ENCODE measurements around the gene SGCA. TPM values are rescaled to one million over a fixed set of nuclear protein-coding genes. Genes with fewer than 3 reads are reported as not detected.

The SGCA gene
- total RNA-seq, 6 experiments from 2014 or later, result 0.28 to 0.91 (median 0.76) TPM

DNA sequence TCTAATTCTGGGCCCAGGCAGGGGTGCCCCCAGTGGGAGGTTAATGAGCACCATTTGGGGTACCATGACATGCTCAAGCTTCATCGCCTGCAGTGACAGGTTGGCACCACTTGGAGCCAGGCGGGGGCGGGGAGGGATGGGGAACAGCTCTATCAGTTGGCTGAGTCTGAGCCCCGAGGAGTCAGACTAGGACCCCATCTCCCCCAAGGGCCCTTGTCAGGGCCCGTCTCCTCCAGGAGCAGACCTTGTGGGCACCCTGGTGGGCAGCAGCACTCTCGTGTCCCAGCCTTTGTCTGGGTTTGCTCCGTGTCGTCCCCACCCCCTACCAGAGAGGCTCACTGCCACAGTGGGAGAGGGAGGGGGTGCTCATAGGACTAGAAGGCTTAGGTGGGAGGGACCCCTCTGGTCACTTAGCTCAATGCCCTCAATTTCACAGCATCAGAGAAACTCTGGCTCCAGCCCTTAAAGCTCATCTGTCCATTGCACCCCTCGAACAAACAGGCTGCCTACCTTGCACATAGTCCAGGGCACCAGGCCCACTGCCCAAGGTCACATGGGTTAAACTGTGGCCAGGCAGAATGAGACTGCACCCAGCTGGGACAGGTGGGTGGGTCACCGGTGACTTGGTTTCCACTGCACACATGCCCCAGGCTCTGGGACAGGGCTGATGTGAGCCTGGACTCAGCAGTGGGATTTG lies 19.4 kb upstream of the SGCA start:
- peak overlapping the region; percentile 94 for H3K4me3 Mint-ChIP-seq
- DNase-seq, result no peak
- TF ChIP-seq, protein P1, sequence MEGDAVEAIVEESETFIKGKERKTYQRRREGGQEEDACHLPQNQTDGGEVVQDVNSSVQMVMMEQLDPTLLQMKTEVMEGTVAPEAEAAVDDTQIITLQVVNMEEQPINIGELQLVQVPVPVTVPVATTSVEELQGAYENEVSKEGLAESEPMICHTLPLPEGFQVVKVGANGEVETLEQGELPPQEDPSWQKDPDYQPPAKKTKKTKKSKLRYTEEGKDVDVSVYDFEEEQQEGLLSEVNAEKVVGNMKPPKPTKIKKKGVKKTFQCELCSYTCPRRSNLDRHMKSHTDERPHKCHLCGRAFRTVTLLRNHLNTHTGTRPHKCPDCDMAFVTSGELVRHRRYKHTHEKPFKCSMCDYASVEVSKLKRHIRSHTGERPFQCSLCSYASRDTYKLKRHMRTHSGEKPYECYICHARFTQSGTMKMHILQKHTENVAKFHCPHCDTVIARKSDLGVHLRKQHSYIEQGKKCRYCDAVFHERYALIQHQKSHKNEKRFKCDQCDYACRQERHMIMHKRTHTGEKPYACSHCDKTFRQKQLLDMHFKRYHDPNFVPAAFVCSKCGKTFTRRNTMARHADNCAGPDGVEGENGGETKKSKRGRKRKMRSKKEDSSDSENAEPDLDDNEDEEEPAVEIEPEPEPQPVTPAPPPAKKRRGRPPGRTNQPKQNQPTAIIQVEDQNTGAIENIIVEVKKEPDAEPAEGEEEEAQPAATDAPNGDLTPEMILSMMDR (IDR thresholded peaks at IDR 0.05), result peak; percentile 51
- H3K4me1 Mint-ChIP-seq (ENCODE audit: low read depth), result peaks cover 48% of the 10 kb centered on the region
- peaks cover 27% of the 10 kb centered on the region for H3K36me3 Mint-ChIP-seq (ENCODE audit: low read depth)
- no peaks in the 10 kb centered on the region for H3K9me3 Mint-ChIP-seq
- H3K27me3 Mint-ChIP-seq (ENCODE audit: insufficient read depth), result peaks cover 2% of the 10 kb centered on the region
- peak overlapping the region; percentile 88 for H3K27ac Mint-ChIP-seq

DNA sequence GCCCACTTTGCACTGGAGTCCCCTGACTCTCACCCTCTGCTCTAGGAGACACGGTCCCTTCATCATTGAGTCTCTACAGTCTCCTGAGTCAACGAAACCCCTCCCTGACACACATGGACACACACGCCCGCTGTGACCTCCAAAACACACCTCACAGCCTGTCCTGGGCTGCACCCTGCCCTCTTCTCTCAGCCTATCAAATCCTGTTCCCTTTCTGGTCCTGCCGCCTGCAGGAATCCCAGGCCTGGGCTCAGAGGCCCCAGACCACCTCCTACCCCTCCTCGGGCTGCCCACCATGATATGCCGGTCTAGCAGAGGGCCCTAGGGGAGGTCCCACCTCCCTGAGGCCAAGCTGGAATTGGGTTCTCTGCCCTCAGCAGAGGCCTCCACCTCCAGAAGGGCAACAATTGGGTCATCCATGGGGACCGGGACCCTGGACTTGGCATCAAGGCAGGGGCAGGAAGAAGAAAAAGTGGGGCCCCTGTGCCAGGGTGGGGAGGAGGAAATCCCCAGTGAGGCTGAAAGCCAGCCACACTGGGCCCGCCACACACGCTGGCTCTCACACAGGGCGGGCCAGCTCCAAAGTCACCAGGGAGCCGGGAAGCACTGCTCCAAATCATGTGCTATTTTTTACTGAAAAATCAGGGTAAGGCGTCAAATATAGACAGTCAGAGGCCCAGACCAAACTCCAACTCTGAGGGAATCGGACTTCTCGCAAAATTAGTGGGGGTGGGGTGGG lies 18.7 kb upstream of the SGCA start:
- H3K36me3 Mint-ChIP-seq (ENCODE audit: low read depth), result peaks cover 20% of the 10 kb centered on the region

DNA sequence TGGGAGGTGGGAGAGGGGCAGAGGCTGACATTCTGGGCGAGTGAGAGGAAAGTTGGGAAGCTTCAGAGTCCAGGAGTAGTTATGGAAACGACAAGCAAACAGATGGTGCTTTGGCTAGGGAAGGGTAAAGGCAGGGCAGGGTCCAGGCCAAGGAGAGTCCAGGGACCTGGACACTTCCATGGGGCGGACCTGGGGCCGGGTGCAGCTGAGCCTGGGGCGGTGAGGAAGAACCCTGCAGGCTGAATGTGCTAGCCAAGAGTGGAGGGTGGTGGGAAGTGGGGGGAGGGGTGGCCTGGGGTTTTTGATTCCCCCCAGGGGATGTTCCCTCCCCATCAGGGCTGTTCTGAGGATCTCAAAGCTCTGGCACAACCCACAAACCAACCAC lies 18.0 kb upstream of the SGCA start:
- peaks cover 56% of the 10 kb centered on the region for H3K4me1 Mint-ChIP-seq (ENCODE audit: low read depth)
- peak overlapping the region; percentile 94 for H3K4me3 Mint-ChIP-seq
- H3K27ac Mint-ChIP-seq, result peak overlapping the region; percentile 88
- peaks cover 2% of the 10 kb centered on the region for H3K27me3 Mint-ChIP-seq (ENCODE audit: insufficient read depth)
- TF ChIP-seq, protein P1 (IDR thresholded peaks at IDR 0.05), result no peak
- no peak for DNase-seq
- H3K36me3 Mint-ChIP-seq (ENCODE audit: low read depth), result peaks cover 12% of the 10 kb centered on the region
- H3K9me3 Mint-ChIP-seq, result no peaks in the 10 kb centered on the region

More for the DNA sequence above, 18.7 kb upstream of the SGCA start:
- Mint-ChIP-seq H3K4me3 (peak overlapping the region; percentile 94), H3K27me3 (ENCODE audit: insufficient read depth) (peaks cover 2% of the 10 kb centered on the region), H3K4me1 (ENCODE audit: low read depth) (peaks cover 50% of the 10 kb centered on the region), H3K9me3 (no peaks in the 10 kb centered on the region), H3K27ac (peak overlapping the region; percentile 88)
- no peak for DNase-seq
- TF ChIP-seq, protein P1 (IDR thresholded peaks at IDR 0.05), result no peak

DNA sequence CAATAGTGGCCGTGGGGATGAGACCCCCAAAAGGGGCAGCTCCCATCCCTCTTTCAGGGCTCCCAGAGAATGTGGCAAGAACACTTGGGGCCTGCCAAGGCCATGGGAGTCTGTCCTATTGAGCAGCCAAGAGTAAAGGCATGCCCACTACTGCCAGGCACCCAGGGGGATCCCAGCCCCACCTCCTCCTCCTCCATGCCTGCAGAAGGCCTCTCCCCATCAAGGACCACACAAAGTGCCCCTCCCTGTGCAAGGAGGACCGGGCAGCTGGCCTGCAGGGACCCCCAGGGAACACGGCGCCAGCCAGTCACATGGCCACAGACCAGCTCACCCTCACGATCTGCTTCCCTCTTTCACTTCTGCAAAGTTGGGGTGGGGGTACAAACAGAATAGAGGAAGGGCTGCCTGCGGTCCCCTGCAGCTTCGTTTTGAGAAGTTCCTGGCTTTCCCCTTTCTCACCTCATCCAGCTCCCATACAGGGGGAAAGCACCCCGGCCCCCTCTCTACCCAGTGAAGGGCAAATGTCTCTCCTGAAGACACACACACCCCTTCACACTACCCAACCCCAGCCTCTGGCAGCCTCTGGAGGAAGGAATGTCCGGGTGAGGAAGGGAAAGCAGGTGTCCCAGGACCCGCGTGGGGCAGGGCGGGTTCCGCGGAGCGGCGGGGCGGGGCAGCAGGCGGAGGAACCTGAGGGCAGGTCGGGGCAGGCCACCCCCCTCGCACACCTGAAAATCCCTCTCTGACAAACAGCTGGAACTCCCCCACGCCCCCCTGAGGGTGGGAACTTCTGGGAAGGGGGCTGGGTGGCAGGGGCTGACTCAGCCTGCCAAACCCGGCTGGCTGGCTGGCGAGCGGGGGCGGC lies 17.3 kb upstream of the SGCA start:
- H3K9me3 Mint-ChIP-seq, result no peaks in the 10 kb centered on the region
- TF ChIP-seq, protein P1 (IDR thresholded peaks at IDR 0.05), result peak; percentile 53
- no peak for DNase-seq
- H3K4me1 Mint-ChIP-seq (ENCODE audit: low read depth), result peaks cover 56% of the 10 kb centered on the region
- H3K4me3 Mint-ChIP-seq, result peak overlapping the region; percentile 94
- peaks cover 8% of the 10 kb centered on the region; the same call in 1 of the 2 replicates for H3K36me3 Mint-ChIP-seq (ENCODE audit: low read depth)
- peaks cover 2% of the 10 kb centered on the region for H3K27me3 Mint-ChIP-seq (ENCODE audit: insufficient read depth)
- peak overlapping the region; percentile 88 for H3K27ac Mint-ChIP-seq

DNA sequence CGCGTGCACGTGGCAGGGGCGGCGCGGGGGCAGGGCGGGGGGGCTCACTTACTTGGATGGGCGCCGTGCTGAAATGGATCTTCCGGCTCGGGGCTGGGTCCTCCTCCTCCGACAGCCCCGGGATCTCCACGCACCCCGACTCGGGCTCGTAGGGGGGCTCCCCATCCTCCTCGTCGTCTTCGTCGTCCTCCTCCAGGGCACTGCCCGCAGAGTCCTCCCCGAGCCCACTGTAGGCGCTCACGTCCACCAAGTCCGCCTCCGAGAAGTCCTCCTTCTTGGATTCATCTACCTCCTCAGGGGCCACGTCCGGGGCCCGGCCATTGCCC lies 16.8 kb upstream of the SGCA start:
- H3K4me3 Mint-ChIP-seq, result peak overlapping the region; percentile 94
- peaks cover 55% of the 10 kb centered on the region for H3K4me1 Mint-ChIP-seq (ENCODE audit: low read depth)
- DNase-seq, result no peak
- H3K9me3 Mint-ChIP-seq, result no peaks in the 10 kb centered on the region
- H3K27ac Mint-ChIP-seq, result peak overlapping the region; percentile 87
- H3K36me3 Mint-ChIP-seq (ENCODE audit: low read depth), result peaks cover 6% of the 10 kb centered on the region; the same call in 1 of the 2 replicates
- H3K27me3 Mint-ChIP-seq (ENCODE audit: insufficient read depth), result peaks cover 2% of the 10 kb centered on the region
- TF ChIP-seq, protein P1 (IDR thresholded peaks at IDR 0.05), result no peak

Measured in HFFc6 (cell line).